HepG2 (cell line): Measurements from ENCODE around the gene FOSB. TPM values are rescaled to one million over a fixed set of nuclear protein-coding genes. Genes with fewer than 3 reads are reported as not detected.

ENCODE experiments used
- ATM ChIP-seq: fragments of 450-650 bp; IDR thresholded peaks from 2 replicates; pipeline ENCODE4 v1.7.1; 2017; ENCODE audit warnings: mild to moderate bottlenecking, borderline replicate concordance
- CHD4 ChIP-seq: fragments of 200-600 bp; sonication (generic); IDR thresholded peaks from 2 replicates; pipeline ENCODE4 v1.7.0; 2017; ENCODE audit warnings: mild to moderate bottlenecking, low read length, borderline replicate concordance
- DNMT1 ChIP-seq: sonication (generic); formaldehyde crosslinking; IDR thresholded peaks from 2 replicates; pipeline ENCODE4 v1.5.1; 2020; ENCODE audit warnings: mild to moderate bottlenecking, missing genetic modification reagents
- DNMT3B ChIP-seq: conservative IDR thresholded peaks from 2 replicates; pipeline ENCODE4 v1.6.1; 2016; ENCODE audit warnings: missing biosample characterization, control low read depth
- FOXP1 ChIP-seq, 2 experiments: fragments of 450-650 bp in 1 of 2; IDR thresholded peaks; 2 replicates each; pipeline ENCODE4 v1.6.1; 2017 to 2018; ENCODE audit warnings: antibody characterized with exemption in 1 of 2
- HHEX ChIP-seq: IDR thresholded peaks from 2 replicates; pipeline ENCODE4 v1.6.1; 2016; ENCODE audit warnings: control low read depth
- JUNB ChIP-seq: sonication (generic); formaldehyde crosslinking; IDR thresholded peaks from 2 replicates; pipeline ENCODE4 v1.8.0; 2022; ENCODE audit warnings: missing genetic modification reagents, mild to moderate bottlenecking, borderline replicate concordance
- KLF6 ChIP-seq: IDR thresholded peaks from 2 replicates; pipeline ENCODE4 v1.8.0; 2016; ENCODE audit warnings: missing biosample characterization, missing genetic modification reagents
- POLR2AphosphoS5 ChIP-seq: IDR thresholded peaks from 2 replicates; pipeline ENCODE4 v1.6.1; 2012; ENCODE audit warnings: low read depth, low read length
- RAD21 ChIP-seq: fragments of 450-650 bp; formaldehyde crosslinking; IDR thresholded peaks from 2 replicates; pipeline ENCODE4 v1.5.0; 2020; ENCODE audit warnings: mild to moderate bottlenecking
- SIN3A ChIP-seq: IDR thresholded peaks from 2 replicates; pipeline ENCODE4 v1.6.1; 2011; ENCODE audit warnings: low read depth, mild to moderate bottlenecking, control low read depth, low read length, borderline replicate concordance
- TAF15 ChIP-seq: fragments of 200-400 bp; formaldehyde crosslinking; IDR thresholded peaks from one replicate; pipeline ENCODE4 v1.6.1; 2018; ENCODE audit warnings: mild to moderate bottlenecking, low read depth, low read length; ENCODE audit not compliant: poor library complexity, severe bottlenecking
- TMF1 ChIP-seq: sonication (generic); formaldehyde crosslinking; IDR thresholded peaks from 2 replicates; pipeline ENCODE4 v1.8.1; 2022; ENCODE audit warnings: low read depth, missing genetic modification reagents
- ZNF660 ChIP-seq: sonication (generic); formaldehyde crosslinking; IDR thresholded peaks from 2 replicates; pipeline ENCODE4 v1.5.1; 2020; ENCODE audit warnings: mild to moderate bottlenecking, low read depth, missing genetic modification reagents, borderline replicate concordance
- ZNF790 ChIP-seq: sonication (generic); formaldehyde crosslinking; IDR thresholded peaks from 2 replicates; pipeline ENCODE4 v1.8.0; 2022; ENCODE audit warnings: missing genetic modification reagents, mild to moderate bottlenecking, borderline replicate concordance
- polyA plus RNA-seq, 8 experiments: library from polyadenylated mRNA; depleted of rRNA in 3 of 8; stranded (reverse) in 7 of 8; unstranded in 1 of 8; fragments of >200 nt; fragmentation: Illumina TruSeq in 4 of 8; extraction: Trizol in 4 of 8; gene quantifications; 2 replicates each; pipeline versions ENCODE4 v1.2.1 to v1.2.3, GENCODE V29; 2011 to 2016; ENCODE audit warnings: low read depth in 4 of 8, missing spikeins in 1 of 8, mixed read lengths in 1 of 8; ENCODE audit not compliant: insufficient read depth in 1 of 8
- total RNA-seq, 5 experiments: library from RNA; depleted of rRNA; stranded (reverse); fragments of >200 nt; fragmentation: Illumina TruSeq; extraction: Trizol; gene quantifications; 2 replicates each; pipeline ENCODE4 v1.2.3, GENCODE V29; 2016; ENCODE audit warnings: low read depth in 1 of 5
- TF ChIP-seq, protein P1 (sequence below): sonication (generic); formaldehyde crosslinking; IDR thresholded peaks from 2 replicates; pipeline ENCODE4 v1.4.0; 2020; ENCODE audit warnings: missing genetic modification reagents
- TF ChIP-seq, protein P2 (sequence below): sonication (generic); formaldehyde crosslinking; IDR thresholded peaks from 2 replicates; pipeline ENCODE4 v1.5.0; 2020; ENCODE audit warnings: missing genetic modification reagents, mild to moderate bottlenecking, borderline replicate concordance
- TF ChIP-seq, protein P3 (sequence below): sonication (generic); formaldehyde crosslinking; conservative IDR thresholded peaks from 2 replicates; pipeline ENCODE4 v1.4.0; 2020; ENCODE audit warnings: missing genetic modification reagents
- TF ChIP-seq, protein P4 (sequence below): sonication (generic); formaldehyde crosslinking; IDR thresholded peaks from 2 replicates; pipeline ENCODE4 v1.9.0; 2021; ENCODE audit warnings: missing genetic modification reagents, borderline replicate concordance

Gene FOSB
- total and polyA plus RNA-seq, 2 of the 13 experiments (the other 11 are each of a cell fraction or from before 2014, with no cell fraction given) = 2.8 to 6.0 TPM

DNA sequence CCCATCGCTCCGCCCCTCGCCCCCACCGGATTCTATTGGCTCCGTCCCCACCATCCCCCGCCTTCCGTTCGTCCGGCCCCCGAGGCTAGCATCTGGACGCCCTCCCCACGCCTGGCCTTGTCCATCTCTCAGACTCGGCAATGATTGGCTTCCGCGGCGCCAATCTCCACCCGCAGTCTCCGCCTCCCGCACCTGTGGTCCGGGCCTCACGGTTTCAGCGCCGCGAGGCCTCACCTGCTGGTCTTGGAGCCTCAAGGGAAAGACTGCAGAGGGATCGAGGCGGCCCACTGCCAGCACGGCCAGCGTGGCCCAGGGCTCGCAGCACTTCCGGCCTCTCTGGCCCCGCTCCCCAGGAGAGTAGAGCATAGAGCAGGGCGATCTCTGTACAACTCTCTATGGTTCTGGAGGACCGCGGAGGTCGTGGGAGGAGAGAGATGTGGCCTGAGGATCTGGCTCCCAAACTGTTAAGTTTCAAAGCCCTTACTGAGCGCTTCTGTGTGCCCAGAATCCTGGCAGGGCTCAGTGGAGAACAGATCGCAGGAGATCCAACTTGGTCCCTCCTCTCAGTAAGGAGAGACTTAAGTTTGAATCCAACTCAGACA is 44.1 kb upstream of the FOSB start, which contains the start of gene ERCC1 (continued):
- TF ChIP-seq, protein P1, sequence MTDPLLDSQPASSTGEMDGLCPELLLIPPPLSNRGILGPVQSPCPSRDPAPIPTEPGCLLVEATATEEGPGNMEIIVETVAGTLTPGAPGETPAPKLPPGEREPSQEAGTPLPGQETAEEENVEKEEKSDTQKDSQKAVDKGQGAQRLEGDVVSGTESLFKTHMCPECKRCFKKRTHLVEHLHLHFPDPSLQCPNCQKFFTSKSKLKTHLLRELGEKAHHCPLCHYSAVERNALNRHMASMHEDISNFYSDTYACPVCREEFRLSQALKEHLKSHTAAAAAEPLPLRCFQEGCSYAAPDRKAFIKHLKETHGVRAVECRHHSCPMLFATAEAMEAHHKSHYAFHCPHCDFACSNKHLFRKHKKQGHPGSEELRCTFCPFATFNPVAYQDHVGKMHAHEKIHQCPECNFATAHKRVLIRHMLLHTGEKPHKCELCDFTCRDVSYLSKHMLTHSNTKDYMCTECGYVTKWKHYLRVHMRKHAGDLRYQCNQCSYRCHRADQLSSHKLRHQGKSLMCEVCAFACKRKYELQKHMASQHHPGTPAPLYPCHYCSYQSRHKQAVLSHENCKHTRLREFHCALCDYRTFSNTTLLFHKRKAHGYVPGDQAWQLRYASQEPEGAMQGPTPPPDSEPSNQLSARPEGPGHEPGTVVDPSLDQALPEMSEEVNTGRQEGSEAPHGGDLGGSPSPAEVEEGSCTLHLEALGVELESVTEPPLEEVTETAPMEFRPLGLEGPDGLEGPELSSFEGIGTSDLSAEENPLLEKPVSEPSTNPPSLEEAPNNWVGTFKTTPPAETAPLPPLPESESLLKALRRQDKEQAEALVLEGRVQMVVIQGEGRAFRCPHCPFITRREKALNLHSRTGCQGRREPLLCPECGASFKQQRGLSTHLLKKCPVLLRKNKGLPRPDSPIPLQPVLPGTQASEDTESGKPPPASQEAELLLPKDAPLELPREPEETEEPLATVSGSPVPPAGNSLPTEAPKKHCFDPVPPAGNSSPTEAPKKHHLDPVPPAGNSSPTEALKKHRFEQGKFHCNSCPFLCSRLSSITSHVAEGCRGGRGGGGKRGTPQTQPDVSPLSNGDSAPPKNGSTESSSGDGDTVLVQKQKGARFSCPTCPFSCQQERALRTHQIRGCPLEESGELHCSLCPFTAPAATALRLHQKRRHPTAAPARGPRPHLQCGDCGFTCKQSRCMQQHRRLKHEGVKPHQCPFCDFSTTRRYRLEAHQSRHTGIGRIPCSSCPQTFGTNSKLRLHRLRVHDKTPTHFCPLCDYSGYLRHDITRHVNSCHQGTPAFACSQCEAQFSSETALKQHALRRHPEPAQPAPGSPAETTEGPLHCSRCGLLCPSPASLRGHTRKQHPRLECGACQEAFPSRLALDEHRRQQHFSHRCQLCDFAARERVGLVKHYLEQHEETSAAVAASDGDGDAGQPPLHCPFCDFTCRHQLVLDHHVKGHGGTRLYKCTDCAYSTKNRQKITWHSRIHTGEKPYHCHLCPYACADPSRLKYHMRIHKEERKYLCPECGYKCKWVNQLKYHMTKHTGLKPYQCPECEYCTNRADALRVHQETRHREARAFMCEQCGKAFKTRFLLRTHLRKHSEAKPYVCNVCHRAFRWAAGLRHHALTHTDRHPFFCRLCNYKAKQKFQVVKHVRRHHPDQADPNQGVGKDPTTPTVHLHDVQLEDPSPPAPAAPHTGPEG = no peak
- TF ChIP-seq JUNB (CRISPR knock-in tag) (no peak), ZNF790 (CRISPR knock-in tag) (no peak), KLF6 (CRISPR knock-in tag) (peak; percentile 92), TAF15 (no peak), ZNF660 (CRISPR knock-in tag) (no peak; the same call in 1 of the 2 replicates), CHD4 (no peak), SIN3A (0 out of 2 replicates have a peak, but pooled peaks have one; percentile 68), RAD21 (CRISPR knock-in tag) (no peak), DNMT1 (CRISPR knock-in tag) (no peak), TMF1 (CRISPR knock-in tag) (0 out of 2 replicates have a peak, but pooled peaks have one; percentile 39), HHEX (no peak), DNMT3B (CRISPR knock-in tag) (peak; percentile 91), ATM (no peak), FOXP1 (IDR thresholded peaks at IDR 0.05) (no peak), FOXP1 (CRISPR knock-in tag; IDR thresholded peaks at IDR 0.05) (no peak; the same call in 1 of the 2 replicates), POLR2AphosphoS5 (peak; percentile 71)
- TF ChIP-seq, protein P2, sequence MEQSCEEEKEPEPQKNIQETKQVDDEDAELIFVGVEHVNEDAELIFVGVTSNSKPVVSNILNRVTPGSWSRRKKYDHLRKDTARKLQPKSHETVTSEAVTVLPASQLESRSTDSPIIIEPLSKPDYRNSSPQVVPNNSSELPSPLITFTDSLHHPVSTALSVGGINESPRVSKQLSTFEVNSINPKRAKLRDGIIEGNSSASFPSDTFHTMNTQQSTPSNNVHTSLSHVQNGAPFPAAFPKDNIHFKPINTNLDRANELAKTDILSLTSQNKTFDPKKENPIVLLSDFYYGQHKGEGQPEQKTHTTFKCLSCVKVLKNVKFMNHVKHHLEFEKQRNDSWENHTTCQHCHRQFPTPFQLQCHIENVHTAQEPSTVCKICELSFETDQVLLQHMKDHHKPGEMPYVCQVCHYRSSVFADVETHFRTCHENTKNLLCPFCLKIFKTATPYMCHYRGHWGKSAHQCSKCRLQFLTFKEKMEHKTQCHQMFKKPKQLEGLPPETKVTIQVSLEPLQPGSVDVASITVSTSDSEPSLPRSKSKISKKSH (CRISPR knock-in tag) = peak; percentile 65; the same call in 1 of the 2 replicates
- TF ChIP-seq, protein P3, sequence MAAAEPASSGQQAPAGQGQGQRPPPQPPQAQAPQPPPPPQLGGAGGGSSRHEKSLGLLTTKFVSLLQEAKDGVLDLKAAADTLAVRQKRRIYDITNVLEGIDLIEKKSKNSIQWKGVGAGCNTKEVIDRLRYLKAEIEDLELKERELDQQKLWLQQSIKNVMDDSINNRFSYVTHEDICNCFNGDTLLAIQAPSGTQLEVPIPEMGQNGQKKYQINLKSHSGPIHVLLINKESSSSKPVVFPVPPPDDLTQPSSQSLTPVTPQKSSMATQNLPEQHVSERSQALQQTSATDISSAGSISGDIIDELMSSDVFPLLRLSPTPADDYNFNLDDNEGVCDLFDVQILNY (CRISPR knock-in tag) = no peak
- TF ChIP-seq, protein P4, sequence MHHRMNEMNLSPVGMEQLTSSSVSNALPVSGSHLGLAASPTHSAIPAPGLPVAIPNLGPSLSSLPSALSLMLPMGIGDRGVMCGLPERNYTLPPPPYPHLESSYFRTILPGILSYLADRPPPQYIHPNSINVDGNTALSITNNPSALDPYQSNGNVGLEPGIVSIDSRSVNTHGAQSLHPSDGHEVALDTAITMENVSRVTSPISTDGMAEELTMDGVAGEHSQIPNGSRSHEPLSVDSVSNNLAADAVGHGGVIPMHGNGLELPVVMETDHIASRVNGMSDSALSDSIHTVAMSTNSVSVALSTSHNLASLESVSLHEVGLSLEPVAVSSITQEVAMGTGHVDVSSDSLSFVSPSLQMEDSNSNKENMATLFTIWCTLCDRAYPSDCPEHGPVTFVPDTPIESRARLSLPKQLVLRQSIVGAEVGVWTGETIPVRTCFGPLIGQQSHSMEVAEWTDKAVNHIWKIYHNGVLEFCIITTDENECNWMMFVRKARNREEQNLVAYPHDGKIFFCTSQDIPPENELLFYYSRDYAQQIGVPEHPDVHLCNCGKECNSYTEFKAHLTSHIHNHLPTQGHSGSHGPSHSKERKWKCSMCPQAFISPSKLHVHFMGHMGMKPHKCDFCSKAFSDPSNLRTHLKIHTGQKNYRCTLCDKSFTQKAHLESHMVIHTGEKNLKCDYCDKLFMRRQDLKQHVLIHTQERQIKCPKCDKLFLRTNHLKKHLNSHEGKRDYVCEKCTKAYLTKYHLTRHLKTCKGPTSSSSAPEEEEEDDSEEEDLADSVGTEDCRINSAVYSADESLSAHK (CRISPR knock-in tag) = 0 out of 2 replicates have a peak, but pooled peaks have one; percentile 41
